HG03064 (cell line): ENCODE results near the gene CELSR1.
"Not testable (repeated sequence)": the region's sequence is repeated elsewhere in the genome, so short reads cannot be mapped to it uniquely, and the experiment has no call there.

ENCODE experiments used
- ATAC-seq: cut with Tn5 transposase; IDR thresholded peaks from one replicate; pipeline ENCODE4 v1.9.1; 2021; ENCODE audit warnings: low read depth; ENCODE audit not compliant: unreplicated experiment

The CELSR1 gene

DNA sequence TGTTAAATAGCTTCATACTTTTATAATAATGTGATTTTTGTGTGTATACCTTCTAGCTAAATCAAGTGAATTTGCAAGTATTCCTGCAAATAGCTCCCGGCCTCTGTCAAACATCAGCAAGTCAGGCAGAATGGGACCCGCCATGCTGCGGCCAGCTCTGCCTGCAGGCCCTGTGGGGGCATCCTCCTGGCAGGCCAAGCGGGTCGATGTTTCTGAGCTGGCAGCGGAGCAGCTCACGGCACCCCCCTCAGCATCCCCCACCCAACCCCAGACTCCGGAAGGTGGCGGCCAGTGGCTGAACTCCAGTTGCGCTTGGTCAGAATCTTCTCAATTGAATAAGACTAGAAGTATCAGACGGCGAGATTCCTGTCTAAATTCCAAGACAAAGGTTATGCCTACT lies 221.4 kb downstream of the CELSR1 start:
- ATAC-seq = no peak

DNA sequence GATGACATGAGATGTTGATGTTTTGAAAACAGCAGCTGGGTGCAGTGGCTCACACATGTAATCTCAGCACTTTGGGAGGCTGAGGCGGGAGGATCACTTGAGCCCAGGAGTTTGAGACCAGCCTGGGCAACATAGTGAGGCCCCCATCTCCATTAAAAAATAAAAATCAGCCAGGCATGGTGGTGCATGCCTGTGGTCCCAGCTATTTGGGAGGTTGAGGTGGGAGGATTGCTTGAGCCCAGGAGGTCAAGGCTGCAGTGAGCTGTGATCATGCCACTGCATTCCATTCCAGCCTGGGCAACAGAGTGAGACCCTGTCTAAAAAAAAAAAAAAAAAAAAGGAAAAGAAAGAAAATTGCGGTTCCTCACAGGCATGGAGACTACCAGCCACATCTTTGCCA lies 224.6 kb downstream of the CELSR1 start:
- ATAC-seq = not testable (repeated sequence)

DNA sequence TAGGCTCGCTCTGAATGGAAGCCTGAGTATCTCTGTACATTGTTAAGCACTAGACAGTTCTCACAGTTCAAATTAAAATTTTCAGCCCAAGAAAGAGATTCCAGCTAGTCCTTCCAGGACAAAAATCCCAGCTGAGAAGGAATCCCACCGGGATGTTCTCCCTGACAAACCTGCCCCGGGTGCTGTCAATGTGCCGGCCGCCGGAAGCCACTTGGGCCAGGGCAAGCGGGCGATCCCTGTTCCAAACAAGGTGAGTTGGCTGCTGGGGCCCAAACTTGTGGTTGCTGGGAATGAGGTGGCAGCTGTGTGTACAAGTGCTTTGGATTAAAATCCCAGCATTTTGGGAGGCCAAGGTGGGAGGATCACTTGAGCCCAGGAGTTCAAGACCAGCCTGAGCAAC lies 225.4 kb downstream of the CELSR1 start:
- no peak for ATAC-seq
